Type B pancreatic cell (in vitro differentiated cells): ENCODE data around the gene ABHD18. TPM values are rescaled to one million over a fixed set of nuclear protein-coding genes. Genes with fewer than 3 reads are reported as not detected.
"Not testable (repeated sequence)": the region's sequence is repeated elsewhere in the genome, so short reads cannot be mapped to it uniquely, and the experiment has no call there.

ENCODE experiments used
- DNase-seq: peaks from one replicate; pipeline ENCODE4 v3.0.0; 2021; ENCODE audit warnings: mixed read lengths; ENCODE audit not compliant: unreplicated experiment; ENCODE audit errors: extremely low spot score
- H3K27ac Mint-ChIP-seq: 2 replicates; pipeline ENCODE4 v1.8.0; 2021; ENCODE audit warnings: mild to moderate bottlenecking, mixed read lengths
- H3K27me3 Mint-ChIP-seq: 2 replicates; pipeline ENCODE4 v1.8.0; 2021; ENCODE audit warnings: mixed read lengths
- H3K36me3 Mint-ChIP-seq: 2 replicates; pipeline ENCODE4 v1.8.0; 2021; ENCODE audit warnings: mixed read lengths
- H3K4me1 Mint-ChIP-seq: one replicate; pipeline ENCODE4 v1.8.0; 2021; ENCODE audit warnings: mixed read lengths; ENCODE audit not compliant: unreplicated experiment
- H3K4me3 Mint-ChIP-seq: 2 replicates; pipeline ENCODE4 v1.8.0; 2021; ENCODE audit warnings: mild to moderate bottlenecking, mixed read lengths
- H3K9me3 Mint-ChIP-seq: 2 replicates; pipeline ENCODE4 v1.8.0; 2021; ENCODE audit warnings: mixed read lengths
- total RNA-seq: library from RNA; stranded (reverse); gene quantifications from 2 replicates; pipeline ENCODE4 v1.2.1, GENCODE V29; 2021; ENCODE audit warnings: low replicate concordance
- TF ChIP-seq, protein P1 (sequence below): fragments of 200-600 bp; sonication (generic); conservative IDR thresholded peaks from 2 replicates; pipeline ENCODE4 v1.5.0; 2021; ENCODE audit warnings: antibody characterized with exemption, mild to moderate bottlenecking

Gene ABHD18
- total RNA-seq, 1 donor from 2014 or later: 13.1 TPM

DNA sequence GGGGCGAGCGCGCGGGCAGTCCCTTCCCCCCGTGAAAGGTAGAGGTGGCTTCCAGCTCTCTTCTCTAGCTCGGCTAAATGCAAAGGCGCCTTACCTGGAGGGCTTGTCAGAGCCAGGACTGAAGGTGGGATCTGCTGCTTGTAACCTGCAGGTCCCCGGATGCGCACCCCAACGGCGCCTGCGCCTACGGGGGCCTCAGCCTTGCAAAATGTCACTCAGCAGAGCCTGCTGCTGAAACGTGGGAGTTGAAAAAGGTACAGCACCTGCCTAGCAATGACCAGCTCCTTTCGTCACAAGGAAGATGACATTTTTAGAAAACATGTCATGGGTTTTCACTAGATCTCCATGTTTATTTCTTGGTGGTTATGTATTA, 583 bp downstream of the ABHD18 start:
- Mint-ChIP-seq H3K36me3 (peaks cover 4% of the 10 kb centered on the region), H3K4me3 (peak overlapping the region; percentile 98), H3K9me3 (no peaks in the 10 kb centered on the region), H3K27ac (peak overlapping the region; percentile 99), H3K4me1 (peaks cover 12% of the 10 kb centered on the region), H3K27me3 (no peaks in the 10 kb centered on the region)
- DNase-seq: no peak
- TF ChIP-seq, protein P1, sequence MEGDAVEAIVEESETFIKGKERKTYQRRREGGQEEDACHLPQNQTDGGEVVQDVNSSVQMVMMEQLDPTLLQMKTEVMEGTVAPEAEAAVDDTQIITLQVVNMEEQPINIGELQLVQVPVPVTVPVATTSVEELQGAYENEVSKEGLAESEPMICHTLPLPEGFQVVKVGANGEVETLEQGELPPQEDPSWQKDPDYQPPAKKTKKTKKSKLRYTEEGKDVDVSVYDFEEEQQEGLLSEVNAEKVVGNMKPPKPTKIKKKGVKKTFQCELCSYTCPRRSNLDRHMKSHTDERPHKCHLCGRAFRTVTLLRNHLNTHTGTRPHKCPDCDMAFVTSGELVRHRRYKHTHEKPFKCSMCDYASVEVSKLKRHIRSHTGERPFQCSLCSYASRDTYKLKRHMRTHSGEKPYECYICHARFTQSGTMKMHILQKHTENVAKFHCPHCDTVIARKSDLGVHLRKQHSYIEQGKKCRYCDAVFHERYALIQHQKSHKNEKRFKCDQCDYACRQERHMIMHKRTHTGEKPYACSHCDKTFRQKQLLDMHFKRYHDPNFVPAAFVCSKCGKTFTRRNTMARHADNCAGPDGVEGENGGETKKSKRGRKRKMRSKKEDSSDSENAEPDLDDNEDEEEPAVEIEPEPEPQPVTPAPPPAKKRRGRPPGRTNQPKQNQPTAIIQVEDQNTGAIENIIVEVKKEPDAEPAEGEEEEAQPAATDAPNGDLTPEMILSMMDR: no peak

DNA sequence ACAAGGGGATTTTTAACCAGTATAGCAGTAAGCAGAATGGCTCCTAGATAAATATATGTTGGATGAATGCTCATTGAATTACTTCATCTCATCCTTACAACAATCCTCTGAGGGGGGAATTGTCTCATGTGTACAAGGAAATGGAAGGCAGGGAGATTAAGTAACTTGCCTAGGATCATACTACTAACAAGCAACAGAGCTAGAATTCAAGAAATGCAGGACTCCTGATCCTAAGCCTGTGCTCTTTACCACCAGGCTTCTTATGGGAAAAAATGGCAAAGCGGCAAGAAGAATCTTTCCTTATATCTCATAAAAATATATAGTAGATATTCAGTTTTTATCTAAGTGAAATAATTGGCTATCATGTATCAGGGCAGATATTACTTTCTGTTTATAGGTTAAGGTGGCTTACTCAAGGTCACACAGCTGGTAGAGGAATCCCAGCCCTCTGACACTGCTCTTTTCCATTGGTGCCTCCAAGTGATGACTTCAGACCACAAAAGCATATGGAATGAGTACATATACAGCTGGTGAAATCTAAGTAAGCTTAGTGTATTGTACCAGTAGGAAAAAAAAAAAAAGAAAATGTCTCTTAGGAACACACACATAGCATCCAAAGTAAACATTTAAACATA, 2.1 kb downstream of the ABHD18 start:
- H3K36me3 Mint-ChIP-seq: peaks cover 4% of the 10 kb centered on the region
- TF ChIP-seq, protein P1: no peak
- H3K4me3 Mint-ChIP-seq: peak overlapping the region; percentile 62
- H3K27me3 Mint-ChIP-seq: no peaks in the 10 kb centered on the region
- H3K27ac Mint-ChIP-seq: peak overlapping the region; percentile 37
- no peak for DNase-seq
- H3K9me3 Mint-ChIP-seq: no peaks in the 10 kb centered on the region
- peaks cover 12% of the 10 kb centered on the region for H3K4me1 Mint-ChIP-seq

DNA sequence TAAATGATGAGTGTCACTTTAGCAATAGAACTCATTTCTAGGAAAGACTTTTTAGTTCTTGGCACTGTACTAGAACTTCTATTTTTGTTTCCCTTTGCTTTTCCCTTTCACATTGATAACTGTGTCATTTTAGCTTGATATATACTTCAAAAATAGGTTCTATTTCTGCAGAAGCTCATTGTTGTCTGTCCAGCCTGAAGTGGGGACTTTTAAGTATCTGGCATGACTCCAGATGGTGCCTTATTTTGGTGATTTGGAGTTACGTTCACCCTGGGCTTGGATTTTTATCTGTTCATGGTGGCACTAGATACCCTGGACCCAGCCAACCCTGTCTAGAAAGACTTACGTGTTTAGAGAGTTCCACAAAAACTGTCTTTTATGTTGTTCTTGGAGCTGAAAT, 3.4 kb downstream of the ABHD18 start:
- Mint-ChIP-seq H3K27ac (peak overlapping the region; percentile 18), H3K4me1 (peaks cover 6% of the 10 kb centered on the region), H3K9me3 (no peaks in the 10 kb centered on the region), H3K27me3 (no peaks in the 10 kb centered on the region), H3K36me3 (no peaks in the 10 kb centered on the region), H3K4me3 (no peak overlapping the region)
- DNase-seq: no peak
- TF ChIP-seq, protein P1: no peak

DNA sequence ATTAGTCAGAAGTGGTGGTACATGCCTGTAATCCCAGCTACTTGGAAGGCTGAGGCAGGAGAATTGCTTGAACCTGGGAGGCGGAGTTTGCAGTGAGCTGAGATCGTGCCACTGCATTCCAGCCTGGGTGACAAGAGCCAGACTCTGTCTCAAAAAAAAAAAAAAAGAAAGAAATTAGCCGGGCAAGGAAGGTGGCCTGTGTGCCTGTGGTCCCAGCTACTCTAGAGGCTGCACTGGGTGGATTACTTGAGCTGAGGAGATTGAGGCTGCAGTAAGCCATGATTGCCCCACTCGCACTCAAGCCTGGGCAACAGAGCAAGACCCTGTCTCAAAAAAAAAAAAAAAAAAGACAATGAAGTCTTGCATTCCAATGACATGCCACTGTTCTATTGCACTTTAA, 5.7 kb downstream of the ABHD18 start:
- H3K4me3 Mint-ChIP-seq, H3K27me3 Mint-ChIP-seq, H3K9me3 Mint-ChIP-seq, H3K36me3 Mint-ChIP-seq, H3K27ac Mint-ChIP-seq, H3K4me1 Mint-ChIP-seq, DNase-seq: not testable (repeated sequence)

DNA sequence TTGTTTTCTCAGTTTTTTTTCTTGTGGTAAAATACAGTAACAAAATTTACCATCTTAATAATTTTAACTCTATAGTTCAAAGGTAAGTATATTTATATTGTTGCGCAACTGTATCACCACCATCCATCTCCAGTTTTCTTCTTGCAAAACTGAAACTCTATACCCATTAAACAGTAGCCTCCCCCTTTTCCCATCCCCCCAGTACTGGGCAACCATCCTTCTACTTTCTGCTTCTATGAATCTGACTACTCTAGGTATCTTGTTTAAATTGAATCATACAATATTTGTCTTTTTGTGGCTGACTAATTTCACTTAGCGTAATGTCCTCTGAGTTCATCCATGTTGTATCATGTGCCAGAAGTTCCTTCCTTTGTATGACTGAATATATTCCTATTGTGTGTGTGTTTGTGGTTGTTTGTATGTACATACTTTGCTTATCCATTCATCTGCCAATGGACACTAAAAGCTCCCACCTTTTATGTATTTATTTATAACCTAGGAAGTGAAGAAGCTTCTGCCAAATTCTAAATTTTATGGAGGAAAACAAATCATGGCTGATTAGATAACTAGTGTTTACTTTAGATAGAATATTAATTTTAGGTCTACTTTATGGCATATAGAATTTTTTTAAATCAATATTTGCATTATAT, 10.0 kb downstream of the ABHD18 start:
- TF ChIP-seq, protein P1: no peak
- H3K4me3 Mint-ChIP-seq: no peak overlapping the region
- no peaks in the 10 kb centered on the region for H3K9me3 Mint-ChIP-seq
- peaks cover 4% of the 10 kb centered on the region for H3K36me3 Mint-ChIP-seq
- DNase-seq: no peak
- no peak overlapping the region for H3K27ac Mint-ChIP-seq
- no peaks in the 10 kb centered on the region for H3K4me1 Mint-ChIP-seq
- no peaks in the 10 kb centered on the region for H3K27me3 Mint-ChIP-seq

DNA sequence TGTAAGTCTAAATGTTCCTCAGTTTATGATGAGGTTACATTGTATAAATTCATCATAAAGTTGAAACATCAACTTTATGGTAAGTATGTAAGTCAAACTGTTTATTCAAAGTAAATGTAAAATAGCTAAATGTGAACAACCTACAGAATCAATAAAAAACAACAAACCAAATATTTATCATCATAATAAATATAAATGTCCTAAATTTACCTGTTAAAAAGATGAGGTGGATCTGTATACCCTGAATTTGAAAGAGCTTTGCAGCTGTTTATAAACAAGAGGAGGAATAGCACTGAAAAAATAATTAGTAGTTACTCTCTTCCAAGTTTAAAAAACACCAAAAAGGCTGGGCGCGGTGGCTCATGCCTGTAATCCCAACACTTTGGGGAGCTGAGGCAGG, 13.7 kb downstream of the ABHD18 start:
- H3K27ac Mint-ChIP-seq: no peak overlapping the region
- no peak overlapping the region for H3K4me3 Mint-ChIP-seq
- TF ChIP-seq, protein P1: no peak
- no peaks in the 10 kb centered on the region for H3K4me1 Mint-ChIP-seq
- no peaks in the 10 kb centered on the region for H3K27me3 Mint-ChIP-seq
- peaks cover 7% of the 10 kb centered on the region for H3K36me3 Mint-ChIP-seq
- DNase-seq: no peak
- H3K9me3 Mint-ChIP-seq: no peaks in the 10 kb centered on the region
